HCT116 (cell line): Measurements from ENCODE around the gene PSMA7. TPM values are rescaled to one million over a fixed set of nuclear protein-coding genes. Genes with fewer than 3 reads are reported as not detected.

Experiments
- ATAC-seq: fragments of 200-7000 bp; cut with Tn5 transposase; 2 replicates; pipeline ENCODE4 v1.9.1; 2020; ENCODE audit warnings: mild to moderate bottlenecking, moderate library complexity
- BruUV-seq: library from RNA; stranded (reverse); fragments of 400-500 nt; replicated peaks from 2 replicates; lab custom pipeline; 2021; lab: Mats Ljungman, UMichigan
- CTCF ChIA-PET: fragments of 300-600 bp; sonication (Branson Sonifier 250); formaldehyde crosslinking; loops from one replicate; lab custom pipeline; 2021; ENCODE audit warnings: antibody characterized with exemption; lab: Charles Lee
- POLR2A ChIA-PET: fragments of 300-600, 350-600 bp; sonication (Branson Sonifier 250); formaldehyde crosslinking; loops from one replicate; lab custom pipeline; 2021; ENCODE audit warnings: antibody characterized with exemption; lab: Charles Lee
- RAD21 ChIA-PET, 2 experiments: fragments of 300-600 bp; sonication (Branson Sonifier 250); formaldehyde crosslinking; loops; one replicate each; lab custom pipeline; 2023; ENCODE audit warnings: low total read pairs in 2 of 2; ENCODE audit not compliant: uncharacterized antibody in 2 of 2, unreplicated experiment in 2 of 2, low non-redundant PET in 1 of 2; lab: Charles Lee
- DNase-seq: peaks from one replicate; pipeline ENCODE4 v3.0.0-alpha.2; 2010; ENCODE audit warnings: low read depth, low spot score
- H2AFZ ChIP-seq: fragments of 200-600 bp; shearing (Covaris generic), sonication (generic); 2 replicates; pipeline ENCODE4 v1.6.1; 2017; ENCODE audit warnings: low read depth, mixed run types, mixed read lengths, antibody characterized with exemption, low read length; ENCODE audit not compliant: poor library complexity, severe bottlenecking
- H3K27ac ChIP-seq: 2 replicates; pipeline ENCODE4 v1.5.1; 2012; ENCODE audit warnings: low read depth, low read length
- H3K27me3 ChIP-seq: fragments of 200-600 bp; sonication (generic); 2 replicates; pipeline ENCODE4 v1.6.1; 2016; ENCODE audit warnings: mixed run types, low read length, mixed read lengths; ENCODE audit not compliant: insufficient read depth
- H3K36me3 ChIP-seq, 2 experiments: fragments of 200-500 bp in 1 of 2; fragments of 200-600 bp in 1 of 2; sonication (Bioruptor generic) in 1 of 2; sonication (generic) in 1 of 2; 2 replicates each; pipeline versions ENCODE4 v1.5.1 to v1.6.1; 2014 to 2016; ENCODE audit warnings: low read length in 2 of 2, inconsistent platforms in 1 of 2, mixed read lengths in 1 of 2, mixed run types in 1 of 2; ENCODE audit not compliant: insufficient read depth in 2 of 2, control insufficient read depth in 1 of 2
- H3K4me1 ChIP-seq, 2 experiments: fragments of 200-600 bp in 1 of 2; sonication (generic) in 1 of 2; 2 replicates each; pipeline versions ENCODE4 v1.5.1 to v1.6.1; 2012 to 2017; ENCODE audit warnings: low read length in 2 of 2, inconsistent platforms in 1 of 2, mild to moderate bottlenecking in 1 of 2, mixed read lengths in 1 of 2, mixed run types in 1 of 2, moderate library complexity in 1 of 2; ENCODE audit not compliant: insufficient read depth in 2 of 2, control insufficient read depth in 1 of 2
- H3K4me2 ChIP-seq: fragments of 200-600 bp; sonication (generic); 2 replicates; pipeline ENCODE4 v1.6.1; 2017; ENCODE audit warnings: mixed run types, low read length, mixed read lengths
- H3K4me3 ChIP-seq, 2 experiments: fragments of 200-600 bp in 1 of 2; sonication (generic) in 1 of 2; replicated peaks in 1 of 2; 2 replicates each; pipeline ENCODE4 v1.5.1; 2011 to 2016; ENCODE audit warnings: low read length in 2 of 2, control low read depth in 1 of 2, low read depth in 1 of 2, mild to moderate bottlenecking in 1 of 2, mixed read lengths in 1 of 2, mixed run types in 1 of 2
- H3K79me2 ChIP-seq: fragments of 200-600 bp; sonication (generic); 2 replicates; pipeline ENCODE4 v1.6.1; 2017; ENCODE audit warnings: mild to moderate bottlenecking, mixed run types, low read length, moderate library complexity, mixed read lengths; ENCODE audit not compliant: insufficient read depth
- H3K9ac ChIP-seq: fragments of 200-600 bp; sonication (generic); 2 replicates; pipeline ENCODE4 v1.6.1; 2016; ENCODE audit warnings: low read length, mixed read lengths
- H3K9me2 ChIP-seq: fragments of 200-600 bp; sonication (generic), shearing (Covaris generic); 2 replicates; pipeline ENCODE4 v1.6.1; 2017; ENCODE audit warnings: mixed run types, mild to moderate bottlenecking, moderate library complexity; ENCODE audit not compliant: insufficient read depth
- H3K9me3 ChIP-seq, 2 experiments: fragments of 200-500 bp in 1 of 2; fragments of 200-600 bp in 1 of 2; sonication (Bioruptor generic) in 1 of 2; sonication (generic) in 1 of 2; 2 replicates each; pipeline ENCODE4 v1.6.1; 2014 to 2017; ENCODE audit warnings: low read length in 2 of 2, mixed read lengths in 2 of 2, inconsistent platforms in 1 of 2, low read depth in 1 of 2, mild to moderate bottlenecking in 1 of 2, mixed run types in 1 of 2, moderate library complexity in 1 of 2; ENCODE audit not compliant: control insufficient read depth in 1 of 2, insufficient read depth in 1 of 2
- H4K20me1 ChIP-seq: fragments of 200-600 bp; sonication (generic), shearing (Covaris generic); 2 replicates; pipeline ENCODE4 v1.6.1; 2017; ENCODE audit warnings: mixed run types, mild to moderate bottlenecking, moderate library complexity; ENCODE audit not compliant: insufficient read depth
- CBX3 ChIP-seq: IDR thresholded peaks from 2 replicates; pipeline ENCODE4 v1.6.1; 2012; ENCODE audit warnings: low read depth
- ELF1 ChIP-seq: IDR thresholded peaks from 2 replicates; pipeline ENCODE4 v1.6.1; 2012; ENCODE audit warnings: low read depth, borderline replicate concordance
- EZH2phosphoT487 ChIP-seq: fragments of 200-600 bp; IDR thresholded peaks from 2 replicates; pipeline ENCODE4 v1.6.1; 2018; ENCODE audit warnings: antibody characterized with exemption, borderline replicate concordance
- FOSL1 ChIP-seq: IDR thresholded peaks from 2 replicates; pipeline ENCODE4 v1.6.1; 2012; ENCODE audit warnings: low read depth
- POLR2A ChIP-seq: IDR thresholded peaks from 2 replicates; pipeline ENCODE4 v1.7.0; 2011; ENCODE audit warnings: borderline replicate concordance; ENCODE audit not compliant: insufficient read depth, insufficient read length; ENCODE audit errors: extremely low read depth
- SRF ChIP-seq: IDR thresholded peaks from 2 replicates; pipeline ENCODE4 v1.6.1; 2012; ENCODE audit warnings: low read depth
- TCF7L2 ChIP-seq: IDR thresholded peaks from 2 replicates; pipeline ENCODE4 v1.7.0; 2011; ENCODE audit warnings: borderline replicate concordance, inconsistent platforms; ENCODE audit not compliant: insufficient read depth, insufficient read length; ENCODE audit errors: extremely low read depth
- ZNF274 ChIP-seq: fragments of 200-500 bp; sonication (Bioruptor generic); IDR thresholded peaks from 2 replicates; pipeline ENCODE4 v1.6.1; 2014; ENCODE audit warnings: mild to moderate bottlenecking, low read depth, low read length, inconsistent platforms
- intact Hi-C: fragments of 100-400 bp; cut with micrococcal nuclease; formaldehyde crosslinking; loops from 2 replicates; pipeline ENCODE4 v1.10.0; 2022
- total RNA-seq: library from RNA; stranded (reverse); gene quantifications from one replicate; pipeline ENCODE4 v1.2.1, GENCODE V29; 2021; ENCODE audit not compliant: unreplicated experiment
- TF ChIP-seq, protein P1 (sequence below): IDR thresholded peaks from 2 replicates; pipeline ENCODE4 v1.6.1; 2011; ENCODE audit warnings: mild to moderate bottlenecking, low read length, moderate library complexity; ENCODE audit not compliant: insufficient replicate concordance; ENCODE audit errors: extremely low read depth
- TF ChIP-seq, protein P2 (sequence below): IDR thresholded peaks from 2 replicates; pipeline ENCODE4 v1.6.1; 2012

Gene PSMA7
- total RNA-seq, 1 experiment from 2014 or later = 364 TPM

GRCh38 chr20:62097881-62098407, 45.2 kb downstream of the PSMA7 start:
- DNase-seq (no peak), ATAC-seq (no peak)
- Histone ChIP-seq H2AFZ (no peak overlapping the region), H3K79me2 (no peaks in the 10 kb centered on the region), H4K20me1 (no peaks in the 10 kb centered on the region), H3K36me3 (no peaks in the 10 kb centered on the region), H3K9me3 (no peaks in the 10 kb centered on the region), H3K9me2 (no peaks in the 10 kb centered on the region), H3K4me2 (no peak overlapping the region), H3K4me3 (no peak overlapping the region), H3K27ac (no peak overlapping the region), H3K4me1 (peaks cover 0 to 7% of the 10 kb centered on the region in 2 experiments; a peak in 2 of 4 replicates), H3K27me3 (no peaks in the 10 kb centered on the region), H3K9ac (no peak overlapping the region)
- TF ChIP-seq ZNF274 = no peak
- TF ChIP-seq SRF = no peak
- no peak for TF ChIP-seq EZH2phosphoT487
- no peak for TF ChIP-seq ELF1
- TF ChIP-seq CBX3 = no peak
- TF ChIP-seq TCF7L2 = no peak
- no peak for TF ChIP-seq FOSL1
- TF ChIP-seq, protein P1, sequence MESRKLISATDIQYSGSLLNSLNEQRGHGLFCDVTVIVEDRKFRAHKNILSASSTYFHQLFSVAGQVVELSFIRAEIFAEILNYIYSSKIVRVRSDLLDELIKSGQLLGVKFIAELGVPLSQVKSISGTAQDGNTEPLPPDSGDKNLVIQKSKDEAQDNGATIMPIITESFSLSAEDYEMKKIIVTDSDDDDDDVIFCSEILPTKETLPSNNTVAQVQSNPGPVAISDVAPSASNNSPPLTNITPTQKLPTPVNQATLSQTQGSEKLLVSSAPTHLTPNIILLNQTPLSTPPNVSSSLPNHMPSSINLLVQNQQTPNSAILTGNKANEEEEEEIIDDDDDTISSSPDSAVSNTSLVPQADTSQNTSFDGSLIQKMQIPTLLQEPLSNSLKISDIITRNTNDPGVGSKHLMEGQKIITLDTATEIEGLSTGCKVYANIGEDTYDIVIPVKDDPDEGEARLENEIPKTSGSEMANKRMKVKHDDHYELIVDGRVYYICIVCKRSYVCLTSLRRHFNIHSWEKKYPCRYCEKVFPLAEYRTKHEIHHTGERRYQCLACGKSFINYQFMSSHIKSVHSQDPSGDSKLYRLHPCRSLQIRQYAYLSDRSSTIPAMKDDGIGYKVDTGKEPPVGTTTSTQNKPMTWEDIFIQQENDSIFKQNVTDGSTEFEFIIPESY = no peak
- no peak for TF ChIP-seq POLR2A
- TF ChIP-seq, protein P2, sequence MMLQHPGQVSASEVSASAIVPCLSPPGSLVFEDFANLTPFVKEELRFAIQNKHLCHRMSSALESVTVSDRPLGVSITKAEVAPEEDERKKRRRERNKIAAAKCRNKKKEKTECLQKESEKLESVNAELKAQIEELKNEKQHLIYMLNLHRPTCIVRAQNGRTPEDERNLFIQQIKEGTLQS = no peak
- RAD21 ChIA-PET = no interaction called here
- no TSS peak for BruUV-seq
- intact Hi-C loops = no loop called here
- POLR2A ChIA-PET = no interaction called here
- CTCF ChIA-PET = no interaction called here
